GM12873 (cell line): ENCODE results near the gene WAC.

Source experiments
- CTCF ChIP-seq: IDR thresholded peaks from 2 replicates; pipeline ENCODE4 v1.5.1; 2012; ENCODE audit warnings: low read depth, mild to moderate bottlenecking, moderate library complexity, low read length, control low read depth; ENCODE audit not compliant: insufficient read depth; ENCODE audit errors: missing control alignments

WAC gene

GRCh38 chr10:28587270-28587969 lies 54.5 kb downstream of the WAC start:
- TF ChIP-seq CTCF, result no peak

GRCh38 chr10:28587970-28588290 lies 55.0 kb downstream of the WAC start:
- no peak for TF ChIP-seq CTCF

GRCh38 chr10:28592953-28593352 lies 60.0 kb downstream of the WAC start:
- TF ChIP-seq CTCF, result no peak

GRCh38 chr10:28593811-28594210 lies 60.9 kb downstream of the WAC start:
- TF ChIP-seq CTCF, result no peak

- no peak for TF ChIP-seq CTCF
These were observed 61.5 kb downstream of the WAC start for GRCh38 chr10:28594406-28594805.

- TF ChIP-seq CTCF, result no peak
These were observed 62.7 kb downstream of the WAC start for GRCh38 chr10:28595613-28596012.

- TF ChIP-seq CTCF, result no peak
These were observed 67.1 kb downstream of the WAC start for GRCh38 chr10:28600056-28600455.
